Tibial nerve (tissue), 4 donors: Measurements from ENCODE around the gene RNF182. TPM values are rescaled to one million over a fixed set of nuclear protein-coding genes. Genes with fewer than 3 reads are reported as not detected.

ENCODE experiments used
- DNase-seq, 2 donors: peaks; one replicate each; pipeline ENCODE4 v3.0.0-alpha.2; 2019; ENCODE audit warnings: low spot score in 2 of 2
- H3K27ac ChIP-seq, 4 donors: fragments of 200-600 bp; sonication (generic) in 3 of 4; one replicate each; pipeline ENCODE4 v1.5.1; 2017 to 2019; ENCODE audit warnings: mild to moderate bottlenecking in 1 of 4
- H3K27me3 ChIP-seq, 2 donors: fragments of 200-600 bp; sonication (generic) in 1 of 2; one replicate each; pipeline versions ENCODE4 v1.5.1 to v1.6.0; 2017 to 2019
- H3K36me3 ChIP-seq, 3 donors: fragments of 200-600 bp; sonication (generic); one replicate each; pipeline ENCODE4 v1.5.1; 2018 to 2019
- H3K4me1 ChIP-seq, 4 donors: fragments of 200-600 bp; sonication (generic) in 3 of 4; one replicate each; pipeline ENCODE4 v1.5.1; 2017 to 2019
- H3K4me3 ChIP-seq, 4 donors: fragments of 200-600 bp; sonication (generic) in 3 of 4; one replicate each; pipeline ENCODE4 v1.5.1; 2017 to 2019; ENCODE audit warnings: mild to moderate bottlenecking in 1 of 4, moderate library complexity in 1 of 4
- H3K9me3 ChIP-seq, 4 donors: fragments of 200-600 bp; sonication (generic) in 3 of 4; one replicate each; pipeline ENCODE4 v1.5.1; 2017 to 2019
- CTCF ChIP-seq, 5 experiments: fragments of 200-600 bp in 3 of 5; fragments of 450-650 bp in 2 of 5; sonication (generic) in 3 of 5; IDR thresholded peaks; one replicate each; pipeline ENCODE4 v1.5.1; 2016 to 2019; ENCODE audit warnings: antibody characterized with exemption in 5 of 5, mild to moderate bottlenecking in 3 of 5, moderate library complexity in 2 of 5
- EP300 ChIP-seq, 2 donors: sonication (generic); formaldehyde crosslinking; IDR thresholded peaks; one replicate each; pipeline ENCODE4 v1.6.1; 2017; ENCODE audit warnings: antibody characterized with exemption in 2 of 2, mild to moderate bottlenecking in 1 of 2
- POLR2A ChIP-seq, 2 donors: fragments of 450-650 bp; IDR thresholded peaks; one replicate each; pipeline ENCODE4 v1.6.1; 2017; ENCODE audit warnings: antibody characterized with exemption in 2 of 2, mild to moderate bottlenecking in 2 of 2, moderate library complexity in 2 of 2
- WGBS, 2 donors: methylation state at CpG; one replicate each; pipeline ENCODE4 v1.1.5; 2018; 5-methylcytosine and 5-hydroxymethylcytosine counted together
- total RNA-seq, 4 donors: library from RNA; depleted of rRNA; stranded (reverse); fragments of >200 nt; gene quantifications; one replicate each; pipeline ENCODE4 v1.1.0, GENCODE V29; 2016

RNF182 gene
- total RNA-seq, 4 donors from 2014 or later = 0.39 to 2.1 TPM; not detected in 2

GRCh38 chr6:13986700-13987399 lies 62.1 kb downstream of the RNF182 start:
- Histone ChIP-seq H3K4me3 (no peak overlapping the region), H3K4me1 (no peaks in the 10 kb centered on the region), H3K27ac (no peak overlapping the region), H3K9me3 (no peaks in the 10 kb centered on the region), H3K27me3 (no peaks in the 10 kb centered on the region), H3K36me3 (no peaks in the 10 kb centered on the region)
- 84 to 89% methylated on average over 4 of the region's 4 CpGs for WGBS, 2 donors
- no peak for DNase-seq
- TF ChIP-seq POLR2A (IDR thresholded peaks at IDR 0.05) (no peak), EP300 (IDR thresholded peaks at IDR 0.05) (no peak), CTCF (IDR thresholded peaks at IDR 0.05) (no peak)

- TF ChIP-seq POLR2A (IDR thresholded peaks at IDR 0.05) = no peak
- TF ChIP-seq EP300 (IDR thresholded peaks at IDR 0.05) = no peak
- no peak for TF ChIP-seq CTCF (IDR thresholded peaks at IDR 0.05)
- H3K27me3 ChIP-seq = no peaks in the 10 kb centered on the region
These were observed 62.7 kb downstream of the RNF182 start for GRCh38 chr6:13987400-13987865.

GRCh38 chr6:13988049-13988738 lies 63.4 kb downstream of the RNF182 start:
- no peak overlapping the region for H3K27ac ChIP-seq
- TF ChIP-seq EP300 (IDR thresholded peaks at IDR 0.05) (no peak), POLR2A (IDR thresholded peaks at IDR 0.05) (no peak), CTCF (IDR thresholded peaks at IDR 0.05) (no peak)
- 79 to 82% methylated on average over 5 of the region's 5 CpGs for WGBS, 2 donors

More at GRCh38 chr6:13987400-13987865, 62.7 kb downstream of the RNF182 start:
- Histone ChIP-seq H3K4me1 (no peaks in the 10 kb centered on the region), H3K9me3 (no peaks in the 10 kb centered on the region), H3K36me3 (no peaks in the 10 kb centered on the region), H3K27ac (no peak overlapping the region), H3K4me3 (no peak overlapping the region)
- WGBS, 2 donors = 85% methylated on average over 11 of the region's 11 CpGs
- no peak for DNase-seq

GRCh38 chr6:13988908-13989307 lies 64.2 kb downstream of the RNF182 start:
- Histone ChIP-seq H3K9me3 (no peaks in the 10 kb centered on the region), H3K36me3 (no peaks in the 10 kb centered on the region), H3K27ac (no peak overlapping the region), H3K4me1 (no peaks in the 10 kb centered on the region), H3K27me3 (no peaks in the 10 kb centered on the region), H3K4me3 (no peak overlapping the region)
- 74 to 78% methylated on average over 2 of the region's 2 CpGs for WGBS, 2 donors
- TF ChIP-seq POLR2A (IDR thresholded peaks at IDR 0.05) (no peak), CTCF (IDR thresholded peaks at IDR 0.05) (no peak), EP300 (IDR thresholded peaks at IDR 0.05) (no peak)
- DNase-seq = no peak

More at GRCh38 chr6:13988049-13988738, 63.4 kb downstream of the RNF182 start:
- H3K4me3 ChIP-seq = no peak overlapping the region
- DNase-seq = no peak
- H3K36me3 ChIP-seq = no peaks in the 10 kb centered on the region
- no peaks in the 10 kb centered on the region for H3K27me3 ChIP-seq
- H3K9me3 ChIP-seq = no peaks in the 10 kb centered on the region
- no peaks in the 10 kb centered on the region for H3K4me1 ChIP-seq

GRCh38 chr6:13989496-13990144 lies 64.9 kb downstream of the RNF182 start:
- H3K9me3 ChIP-seq = no peaks in the 10 kb centered on the region
- 60 to 68% methylated on average over 7 of the region's 7 CpGs for WGBS, 2 donors
- H3K4me1 ChIP-seq = no peaks in the 10 kb centered on the region
- no peak for DNase-seq
- H3K27ac ChIP-seq = no peak overlapping the region
- no peaks in the 10 kb centered on the region for H3K27me3 ChIP-seq
- no peaks in the 10 kb centered on the region for H3K36me3 ChIP-seq
- TF ChIP-seq POLR2A (IDR thresholded peaks at IDR 0.05) = no peak
- TF ChIP-seq EP300 (IDR thresholded peaks at IDR 0.05) = no peak
- TF ChIP-seq CTCF (IDR thresholded peaks at IDR 0.05) = no peak
- H3K4me3 ChIP-seq = no peak overlapping the region
